Stimulated activated CD8-positive, alpha-beta memory T cell treated with anti-CD3 and anti-CD28 coated beads, Interleukin-12 subunit alpha, Interleukin-12 subunit beta, amount 100 ng/mL, for 4 hours (primary cell): ENCODE results near the gene ANGEL2.

Experiments used
- DNase-seq: peaks from one replicate; pipeline ENCODE4 v3.0.0-alpha.2; 2020; ENCODE audit warnings: low read depth

The ANGEL2 gene

DNA sequence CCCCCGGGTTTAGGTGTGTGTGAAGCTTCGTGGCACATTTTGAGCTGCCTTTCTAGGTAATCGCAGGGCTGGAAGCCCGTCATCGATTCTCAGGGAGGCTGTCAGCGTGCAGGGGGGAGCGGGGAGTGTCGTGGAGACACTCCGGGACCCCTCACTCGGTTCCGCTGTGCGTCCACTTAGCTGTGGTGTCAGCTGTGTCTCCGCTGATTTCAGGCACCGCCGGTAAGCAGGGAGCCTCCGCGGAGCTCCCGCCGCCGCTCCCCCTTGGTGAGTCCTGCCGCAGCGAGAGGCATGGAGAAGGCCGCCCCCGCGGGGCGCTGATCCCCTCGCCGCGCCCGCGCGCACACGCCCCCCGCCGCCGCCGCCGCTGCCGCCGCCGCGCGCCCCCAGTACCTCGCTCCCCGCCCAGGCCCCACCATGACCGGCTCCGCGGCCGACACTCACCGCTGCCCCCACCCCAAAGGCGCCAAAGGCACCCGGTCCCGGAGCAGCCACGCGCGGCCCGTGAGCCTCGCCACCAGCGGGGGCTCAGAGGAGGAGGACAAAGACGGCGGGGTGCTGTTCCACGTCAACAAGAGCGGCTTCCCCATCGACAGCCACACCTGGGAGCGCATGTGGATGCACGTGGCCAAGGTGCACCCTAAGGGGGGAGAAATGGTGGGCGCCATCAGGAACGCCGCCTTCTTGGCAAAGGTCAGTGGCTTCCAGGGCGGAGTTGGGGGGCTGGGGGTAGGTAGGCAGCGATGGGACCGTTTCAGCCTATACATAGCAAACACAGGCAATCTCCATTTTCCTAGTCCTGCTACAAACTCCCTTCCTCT lies 64.3 kb downstream of the ANGEL2 start:
- no peak for DNase-seq

DNA sequence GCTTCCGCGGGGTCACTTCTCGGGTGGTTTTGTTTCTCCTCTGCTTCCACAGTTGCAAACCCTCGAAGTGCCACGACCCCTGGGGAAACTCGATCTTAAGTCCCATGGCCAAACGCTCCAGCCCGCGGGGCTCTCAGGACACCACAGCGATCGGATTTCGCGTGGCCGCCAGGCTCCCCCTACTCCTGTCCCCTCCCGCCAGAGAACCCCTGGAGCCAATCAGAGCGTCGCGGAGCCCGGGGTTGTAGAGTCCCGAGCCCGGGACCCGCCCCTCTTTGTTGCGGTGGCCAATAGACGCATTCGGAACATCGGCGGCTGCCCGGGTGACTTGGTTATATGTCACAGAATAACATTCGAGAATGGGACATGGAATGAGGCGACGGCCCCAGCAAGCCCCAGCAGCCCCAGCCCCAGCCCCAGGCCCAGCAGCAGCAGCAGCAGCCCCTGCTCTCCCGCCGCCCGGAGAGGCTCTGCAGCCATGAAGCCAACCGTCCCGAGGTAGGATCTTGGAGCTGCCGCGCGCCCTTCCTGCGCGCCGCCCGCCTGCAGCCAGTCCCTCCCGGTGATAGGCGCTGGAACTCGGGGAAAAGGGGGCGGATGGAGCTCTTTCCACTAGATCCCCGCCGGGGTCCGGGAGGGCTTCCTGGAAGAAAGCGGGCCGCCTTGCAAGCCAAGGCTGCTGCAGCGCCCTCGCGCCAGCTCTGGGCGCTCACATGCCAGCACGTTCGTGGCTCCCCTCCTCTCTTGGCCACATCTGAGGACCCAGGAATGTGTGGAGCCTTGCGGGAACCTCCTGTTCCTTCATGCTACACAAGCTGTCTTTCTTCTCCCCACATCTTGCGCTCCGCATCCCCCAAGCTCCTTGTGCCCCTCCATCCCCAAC lies 65.2 kb downstream of the ANGEL2 start, which contains the start of gene VASH2:
VASH2 (plus strand) TSS at position 299 of the 883 bp plus-strand sequence. CDS start 1,002 bp downstream, outside the sequence.
- DNase-seq = peak; percentile 5

DNA sequence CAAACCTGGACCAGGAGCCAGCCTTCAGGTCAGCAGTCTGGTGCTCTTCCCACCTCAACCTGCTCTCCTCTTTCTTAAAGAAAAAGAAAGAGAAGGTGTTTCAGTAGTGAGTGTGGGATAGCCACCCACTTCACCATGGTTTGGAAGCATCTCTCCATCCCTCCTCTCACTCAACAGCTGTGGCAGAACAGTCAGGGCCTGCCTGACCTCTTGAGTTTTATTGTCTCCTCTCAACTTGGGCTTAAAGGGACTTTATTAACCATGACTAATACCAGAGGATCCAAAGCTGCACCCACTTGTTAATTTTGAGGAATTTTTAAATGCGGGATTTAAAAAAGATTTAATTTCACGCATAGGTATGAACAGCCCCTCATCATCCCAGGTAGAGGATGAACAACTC lies 65.9 kb downstream of the ANGEL2 start:
- DNase-seq = no peak

DNA sequence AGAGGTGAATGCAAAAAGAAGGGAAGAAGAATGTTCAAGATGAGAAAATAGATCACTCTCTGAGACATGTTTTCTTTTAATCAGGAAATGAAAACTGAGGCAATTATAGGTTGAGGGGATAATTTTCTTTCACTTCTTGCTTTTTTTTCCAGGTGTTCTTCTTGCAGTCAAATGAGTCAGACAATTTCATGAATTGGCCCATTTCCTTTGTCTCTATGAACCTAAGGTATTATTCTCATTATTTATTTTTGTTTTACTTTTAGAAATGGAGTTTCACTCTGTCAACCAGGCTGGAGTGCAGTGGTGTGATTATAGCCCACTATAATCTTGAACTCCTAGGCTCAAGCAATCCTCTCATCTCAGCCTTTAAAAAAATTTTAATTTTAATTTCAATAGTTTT lies 68.8 kb downstream of the ANGEL2 start:
- no peak for DNase-seq

DNA sequence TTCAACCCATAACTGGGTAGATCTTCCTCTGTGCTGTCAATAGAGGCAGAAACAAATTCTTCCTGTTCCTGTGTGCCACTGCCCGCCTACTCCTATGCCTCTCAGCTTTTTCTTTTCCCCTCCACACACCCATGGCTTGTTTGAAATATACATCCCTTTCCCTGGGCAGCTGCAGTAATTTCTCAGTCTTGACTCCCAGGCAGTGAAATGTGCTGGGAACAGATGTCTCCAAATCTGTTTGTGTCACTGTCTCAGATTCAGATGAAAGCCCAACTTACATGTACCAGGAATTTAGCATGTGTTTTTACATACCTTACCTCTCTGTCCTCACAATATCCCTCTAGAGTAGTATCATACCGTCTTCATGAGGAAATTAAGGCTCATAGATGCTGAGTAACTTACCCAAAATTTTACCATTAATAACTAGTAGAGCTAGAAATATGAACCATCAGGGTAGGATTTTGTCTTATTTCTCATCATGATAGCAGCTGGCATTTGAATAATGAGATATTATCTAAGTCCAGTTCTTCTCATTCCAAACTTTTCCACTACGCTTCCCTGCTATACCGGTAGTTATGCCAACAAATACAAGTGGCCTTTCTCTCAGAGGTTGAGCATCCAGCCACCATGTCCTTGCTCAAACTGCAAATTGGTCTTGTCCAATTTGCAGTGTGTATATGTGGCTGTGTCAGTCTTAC lies 70.1 kb downstream of the ANGEL2 start:
- no peak for DNase-seq

DNA sequence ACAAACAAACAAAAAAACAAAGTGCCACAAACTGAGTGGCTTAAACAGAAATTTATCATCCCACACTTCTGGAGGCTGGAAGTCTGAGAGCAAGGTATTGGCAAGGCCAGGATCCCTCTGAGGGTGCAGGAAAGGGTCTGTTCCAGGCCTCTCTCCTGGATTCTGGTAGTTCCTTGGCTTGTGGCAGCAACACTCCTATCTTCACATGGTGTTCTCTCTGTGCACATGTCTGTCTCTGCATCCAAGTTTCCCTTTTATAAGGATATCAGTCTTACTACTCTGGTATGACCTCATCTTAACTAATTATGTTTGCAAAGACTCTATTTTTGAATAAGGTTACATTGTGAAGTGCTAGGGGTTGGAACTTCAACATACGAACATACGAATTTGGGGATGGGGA lies 70.6 kb downstream of the ANGEL2 start:
- DNase-seq = no peak

DNA sequence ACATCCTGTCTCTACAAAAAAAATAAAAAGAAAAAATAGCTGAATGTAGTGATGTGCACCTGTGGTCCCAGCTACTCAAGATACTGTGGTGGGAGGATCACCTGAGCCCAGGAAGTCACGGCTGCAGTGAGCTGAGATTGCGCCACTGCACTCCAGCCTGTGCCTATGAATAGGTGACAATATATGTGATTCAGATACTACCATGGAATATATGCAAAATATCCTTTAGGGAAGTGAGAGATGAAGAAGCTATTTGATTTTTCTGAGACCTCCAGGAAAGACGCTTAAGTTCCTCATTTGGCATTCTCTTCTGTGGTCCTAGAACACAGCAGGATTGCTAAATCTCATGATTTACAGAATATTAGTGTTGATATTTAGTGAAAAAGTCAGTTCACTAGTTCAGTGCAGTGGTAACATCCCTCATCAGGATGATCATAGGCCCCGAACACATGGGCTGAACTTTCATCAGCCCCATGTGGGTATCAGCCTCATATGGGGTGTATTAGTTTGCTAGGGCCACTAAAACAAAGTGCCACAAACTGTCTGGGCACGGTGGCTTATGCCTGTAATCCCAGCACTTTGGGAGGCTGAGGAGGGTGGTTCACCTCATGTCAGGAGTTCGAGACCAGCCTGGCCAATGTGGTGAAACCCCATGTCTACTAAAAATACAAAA lies 71.3 kb downstream of the ANGEL2 start:
- DNase-seq = no peak

DNA sequence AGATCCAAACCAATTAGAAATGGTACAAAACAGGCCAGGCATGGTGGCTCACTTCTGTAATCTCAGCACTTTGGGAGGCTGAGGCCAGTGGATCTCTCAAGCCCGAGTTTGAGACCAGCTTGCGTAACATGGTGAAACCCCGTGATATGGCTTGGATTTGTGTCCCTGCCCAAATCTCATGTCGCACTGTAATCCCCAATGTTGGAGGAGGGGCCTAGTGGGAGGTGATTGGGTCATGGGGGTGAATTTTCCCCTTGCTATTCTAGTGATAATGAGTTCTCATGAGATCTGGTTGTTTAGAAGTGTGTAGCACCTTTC lies 72.3 kb downstream of the ANGEL2 start:
- DNase-seq = no peak

DNA sequence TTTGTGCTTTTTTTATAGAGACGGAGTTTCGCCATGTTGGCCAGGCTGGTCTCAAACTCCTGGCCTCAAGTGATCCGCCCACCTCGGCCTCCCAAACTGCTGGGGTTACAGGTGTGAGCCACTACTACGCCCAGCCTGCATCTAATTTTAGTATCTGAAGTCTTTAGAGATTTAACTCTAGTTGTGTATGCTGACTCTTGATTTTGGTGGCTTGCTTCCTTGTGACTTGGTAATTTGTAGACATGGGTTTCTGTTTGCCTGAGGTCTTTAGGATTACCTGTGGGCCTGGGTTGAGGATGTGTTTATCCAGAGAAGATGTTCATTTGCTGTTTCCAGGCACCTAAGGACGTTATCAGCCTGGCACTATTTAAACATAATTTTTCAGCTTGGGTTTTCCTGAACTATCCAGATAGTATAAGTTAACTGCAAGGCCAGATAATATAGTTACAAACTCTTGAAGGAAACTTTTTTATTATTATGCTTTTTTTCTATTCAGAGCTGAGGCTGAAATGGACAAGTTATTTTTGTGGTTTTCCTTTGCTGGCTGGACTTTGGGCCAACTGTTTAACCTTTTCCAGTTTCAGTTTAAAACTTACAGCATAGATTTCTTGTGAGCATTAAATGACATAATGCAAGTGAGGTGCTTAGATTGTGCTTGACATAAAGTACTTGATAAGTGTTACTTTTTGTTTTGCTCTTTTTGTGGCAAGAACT lies 72.8 kb downstream of the ANGEL2 start:
- no peak for DNase-seq
